Ovary (tissue), 3 donors: Measurements from ENCODE around the gene CFAP119.

Experiments
- EP300 ChIP-seq: sonication (generic); formaldehyde crosslinking; IDR thresholded peaks from one replicate; pipeline ENCODE4 v1.6.1; 2017; ENCODE audit warnings: antibody characterized with exemption
- POLR2A ChIP-seq: fragments of 450-650 bp; IDR thresholded peaks from one replicate; pipeline ENCODE4 v1.6.1; 2017; ENCODE audit warnings: antibody characterized with exemption, mild to moderate bottlenecking, moderate library complexity
- TF ChIP-seq, protein P1 (sequence below), 3 donors: fragments of 450-650 bp in 2 of 3; fragments of 200-600 bp in 1 of 3; IDR thresholded peaks; one replicate each; pipeline versions ENCODE4 v1.5.1 to v1.8.0; 2016 to 2022; ENCODE audit warnings: antibody characterized with exemption in 3 of 3, mild to moderate bottlenecking in 1 of 3
- donor health status: DM: no; HTN: no; CAD: no.

GRCh38 chr16:30769379-30770089 lies 7.7 kb upstream of the CFAP119 start:
- TF ChIP-seq POLR2A (no peak), EP300 (no peak)
- TF ChIP-seq, protein P1, sequence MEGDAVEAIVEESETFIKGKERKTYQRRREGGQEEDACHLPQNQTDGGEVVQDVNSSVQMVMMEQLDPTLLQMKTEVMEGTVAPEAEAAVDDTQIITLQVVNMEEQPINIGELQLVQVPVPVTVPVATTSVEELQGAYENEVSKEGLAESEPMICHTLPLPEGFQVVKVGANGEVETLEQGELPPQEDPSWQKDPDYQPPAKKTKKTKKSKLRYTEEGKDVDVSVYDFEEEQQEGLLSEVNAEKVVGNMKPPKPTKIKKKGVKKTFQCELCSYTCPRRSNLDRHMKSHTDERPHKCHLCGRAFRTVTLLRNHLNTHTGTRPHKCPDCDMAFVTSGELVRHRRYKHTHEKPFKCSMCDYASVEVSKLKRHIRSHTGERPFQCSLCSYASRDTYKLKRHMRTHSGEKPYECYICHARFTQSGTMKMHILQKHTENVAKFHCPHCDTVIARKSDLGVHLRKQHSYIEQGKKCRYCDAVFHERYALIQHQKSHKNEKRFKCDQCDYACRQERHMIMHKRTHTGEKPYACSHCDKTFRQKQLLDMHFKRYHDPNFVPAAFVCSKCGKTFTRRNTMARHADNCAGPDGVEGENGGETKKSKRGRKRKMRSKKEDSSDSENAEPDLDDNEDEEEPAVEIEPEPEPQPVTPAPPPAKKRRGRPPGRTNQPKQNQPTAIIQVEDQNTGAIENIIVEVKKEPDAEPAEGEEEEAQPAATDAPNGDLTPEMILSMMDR (IDR thresholded peaks at IDR 0.05), result no peak
